Measurements from ENCODE around the gene FBXO41. TPM values are rescaled to one million over a fixed set of nuclear protein-coding genes. Genes with fewer than 3 reads are reported as not detected.

The FBXO41 gene
- total and polyA plus RNA-seq, 10 of the 15 experiments (the other 5 are each of a cell fraction or from before 2014, with no cell fraction given) = 1.9 to 38.9 (median 11.3) TPM

GRCh38 chr2:73233154-73233931, 50.9 kb downstream of the FBXO41 start, which contains the start of gene PRADC1 (continued):
- TF ChIP-seq ZBTB40 (IDR thresholded peaks at IDR 0.05; ENCODE audit: borderline replicate concordance) (peak; percentile 30; the same call in 1 of the 2 replicates), IRF3 (IDR thresholded peaks at IDR 0.05) (peak; percentile 96), CUX1 (IDR thresholded peaks at IDR 0.05; ENCODE audit: insufficient replicate concordance, low read depth, low read length) (no peak), NR2C2 (IDR thresholded peaks at IDR 0.05; ENCODE audit: borderline replicate concordance, control insufficient read depth, insufficient read length, low read depth) (no peak), ATF2 (IDR thresholded peaks at IDR 0.05; ENCODE audit: low read length) (no peak), HSF1 (IDR thresholded peaks at IDR 0.05; ENCODE audit: low read depth, low read length) (no peak), GABPA (IDR thresholded peaks at IDR 0.05; ENCODE audit: low read depth) (no peak), BCL3 (IDR thresholded peaks at IDR 0.05; ENCODE audit: borderline replicate concordance, insufficient read depth, low read depth, low read length, poor library complexity, severe bottlenecking) (no peak), MXI1 (IDR thresholded peaks at IDR 0.05; ENCODE audit: low read depth, low read length) (peak; percentile 86), RELA (IDR thresholded peaks at IDR 0.05; ENCODE audit: borderline replicate concordance, partially characterized antibody) (no peak), CBFB (IDR thresholded peaks at IDR 0.05; ENCODE audit: low read depth) (no peak), RFX5 (IDR thresholded peaks at IDR 0.05; ENCODE audit: low read depth, low read length) (peak; percentile 83)

Measured in GM12878 (cell line).